ENCODE data around the gene SRGAP3.

DNA sequence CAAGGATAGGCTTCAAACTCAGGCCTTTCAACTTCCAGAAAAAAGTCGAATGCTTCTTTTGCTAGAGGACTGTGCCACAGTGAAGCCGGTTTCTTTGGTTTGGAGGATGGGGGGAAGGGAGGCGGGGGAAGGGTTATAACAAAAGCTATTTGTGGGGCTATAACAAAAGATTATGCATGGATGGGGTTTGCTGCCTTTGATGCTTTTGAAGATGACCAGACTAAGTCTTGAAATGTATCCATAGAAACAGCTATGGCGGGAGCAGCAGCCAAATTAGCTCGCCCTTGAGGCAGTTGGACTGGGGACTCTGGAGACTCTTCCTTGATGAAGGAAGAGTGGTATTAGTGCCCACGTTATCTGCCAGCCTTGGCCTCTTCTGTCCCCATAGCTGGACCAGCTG, 47.5 kb downstream of the SRGAP3 start:
- TF ChIP-seq, protein P1, sequence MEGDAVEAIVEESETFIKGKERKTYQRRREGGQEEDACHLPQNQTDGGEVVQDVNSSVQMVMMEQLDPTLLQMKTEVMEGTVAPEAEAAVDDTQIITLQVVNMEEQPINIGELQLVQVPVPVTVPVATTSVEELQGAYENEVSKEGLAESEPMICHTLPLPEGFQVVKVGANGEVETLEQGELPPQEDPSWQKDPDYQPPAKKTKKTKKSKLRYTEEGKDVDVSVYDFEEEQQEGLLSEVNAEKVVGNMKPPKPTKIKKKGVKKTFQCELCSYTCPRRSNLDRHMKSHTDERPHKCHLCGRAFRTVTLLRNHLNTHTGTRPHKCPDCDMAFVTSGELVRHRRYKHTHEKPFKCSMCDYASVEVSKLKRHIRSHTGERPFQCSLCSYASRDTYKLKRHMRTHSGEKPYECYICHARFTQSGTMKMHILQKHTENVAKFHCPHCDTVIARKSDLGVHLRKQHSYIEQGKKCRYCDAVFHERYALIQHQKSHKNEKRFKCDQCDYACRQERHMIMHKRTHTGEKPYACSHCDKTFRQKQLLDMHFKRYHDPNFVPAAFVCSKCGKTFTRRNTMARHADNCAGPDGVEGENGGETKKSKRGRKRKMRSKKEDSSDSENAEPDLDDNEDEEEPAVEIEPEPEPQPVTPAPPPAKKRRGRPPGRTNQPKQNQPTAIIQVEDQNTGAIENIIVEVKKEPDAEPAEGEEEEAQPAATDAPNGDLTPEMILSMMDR (conservative IDR thresholded peaks at IDR 0.05; ENCODE audit: low read depth, low read length) = no peak
- no peak for TF ChIP-seq EZH2 (IDR thresholded peaks at IDR 0.05; ENCODE audit: borderline replicate concordance, low read depth, low read length, poor library complexity, severe bottlenecking)

All from A673 (cell line).